ENCODE results near the gene HSD17B7.
"Not testable (repeated sequence)": the region's sequence is repeated elsewhere in the genome, so short reads cannot be mapped to it uniquely, and the experiment has no call there.

DNA sequence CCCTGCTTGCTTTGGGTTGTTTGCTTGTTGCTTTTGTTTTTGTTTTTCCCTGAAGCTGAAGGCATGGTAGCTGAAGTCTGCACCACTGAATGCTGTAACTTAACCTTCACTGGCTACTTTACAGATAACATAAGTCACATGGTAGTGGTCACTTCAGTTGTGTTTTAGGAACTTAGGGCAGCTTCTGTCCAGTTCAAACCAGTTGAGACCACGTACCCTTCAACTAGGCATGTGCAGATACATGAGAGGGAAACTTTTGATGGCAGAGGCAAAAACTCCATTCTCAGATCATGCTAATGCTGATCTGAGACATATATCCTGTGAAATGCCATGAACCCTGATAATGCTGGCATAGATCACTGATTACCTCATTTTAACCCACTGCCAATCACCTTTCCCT is 28.2 kb downstream of the HSD17B7 start:
- TF ChIP-seq PATZ1 (CRISPR knock-in tag; IDR thresholded peaks at IDR 0.05; ENCODE audit: borderline replicate concordance); RARB (CRISPR knock-in tag; IDR thresholded peaks at IDR 0.05); ARNTL (CRISPR knock-in tag; IDR thresholded peaks at IDR 0.05; ENCODE audit: borderline replicate concordance, low read depth); ZC3H10 (CRISPR knock-in tag; IDR thresholded peaks at IDR 0.05); ZFP3 (CRISPR knock-in tag; IDR thresholded peaks at IDR 0.05); TCF4 (CRISPR knock-in tag; IDR thresholded peaks at IDR 0.05; ENCODE audit: borderline replicate concordance): not testable (repeated sequence)
- TF ChIP-seq, protein P1, sequence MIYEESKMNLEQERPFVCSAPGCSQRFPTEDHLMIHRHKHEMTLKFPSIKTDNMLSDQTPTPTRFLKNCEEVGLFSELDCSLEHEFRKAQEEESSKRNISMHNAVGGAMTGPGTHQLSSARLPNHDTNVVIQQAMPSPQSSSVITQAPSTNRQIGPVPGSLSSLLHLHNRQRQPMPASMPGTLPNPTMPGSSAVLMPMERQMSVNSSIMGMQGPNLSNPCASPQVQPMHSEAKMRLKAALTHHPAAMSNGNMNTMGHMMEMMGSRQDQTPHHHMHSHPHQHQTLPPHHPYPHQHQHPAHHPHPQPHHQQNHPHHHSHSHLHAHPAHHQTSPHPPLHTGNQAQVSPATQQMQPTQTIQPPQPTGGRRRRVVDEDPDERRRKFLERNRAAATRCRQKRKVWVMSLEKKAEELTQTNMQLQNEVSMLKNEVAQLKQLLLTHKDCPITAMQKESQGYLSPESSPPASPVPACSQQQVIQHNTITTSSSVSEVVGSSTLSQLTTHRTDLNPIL (CRISPR knock-in tag; IDR thresholded peaks at IDR 0.05; ENCODE audit: low read depth): not testable (repeated sequence)

Measured in SK-N-SH treated with all-trans-retinoic acid at 6 μM for 48 hours (cell line).